ENCODE results near the gene SLC12A6.

- TF ChIP-seq FOXK2 (IDR thresholded peaks at IDR 0.05), result no peak
- no peak for TF ChIP-seq BHLHE40 (IDR thresholded peaks at IDR 0.05; ENCODE audit: borderline replicate concordance)
- no peak for TF ChIP-seq ARNT (IDR thresholded peaks at IDR 0.05)
Measured at GRCh38 chr15:34282384-34282783, 55.2 kb downstream of the SLC12A6 start.
